Stimulated activated CD4-positive, alpha-beta T cell treated with anti-CD3 and anti-CD28 coated beads, Interleukin-4, amount 100 ng/mL, for 1 hour (primary cell): ENCODE results near the gene PIK3CB.
"Not testable (repeated sequence)": the region's sequence is repeated elsewhere in the genome, so short reads cannot be mapped to it uniquely, and the experiment has no call there.

Experiments used
- DNase-seq: peaks from one replicate; pipeline ENCODE4 v3.0.0-alpha.2; 2020

Gene PIK3CB

DNA sequence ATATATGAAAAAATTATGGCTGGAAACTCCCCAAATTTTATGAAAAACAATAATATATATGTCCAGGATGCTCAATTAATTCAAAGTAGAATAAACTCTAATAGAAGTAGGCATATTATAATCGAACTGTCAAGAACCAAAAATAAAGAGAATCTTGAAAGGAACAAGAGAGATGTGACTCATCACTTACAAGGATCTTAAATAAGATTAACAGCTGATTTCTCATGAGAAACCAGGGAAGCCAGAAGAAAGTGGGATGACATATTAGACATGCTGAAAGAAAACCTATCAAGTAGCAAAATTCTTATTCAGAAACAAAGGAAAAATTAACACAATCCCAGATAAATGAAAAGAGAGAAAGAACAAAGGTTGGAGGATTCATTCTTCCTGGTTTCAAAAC, 159.3 kb downstream of the PIK3CB start:
- no peak for DNase-seq

DNA sequence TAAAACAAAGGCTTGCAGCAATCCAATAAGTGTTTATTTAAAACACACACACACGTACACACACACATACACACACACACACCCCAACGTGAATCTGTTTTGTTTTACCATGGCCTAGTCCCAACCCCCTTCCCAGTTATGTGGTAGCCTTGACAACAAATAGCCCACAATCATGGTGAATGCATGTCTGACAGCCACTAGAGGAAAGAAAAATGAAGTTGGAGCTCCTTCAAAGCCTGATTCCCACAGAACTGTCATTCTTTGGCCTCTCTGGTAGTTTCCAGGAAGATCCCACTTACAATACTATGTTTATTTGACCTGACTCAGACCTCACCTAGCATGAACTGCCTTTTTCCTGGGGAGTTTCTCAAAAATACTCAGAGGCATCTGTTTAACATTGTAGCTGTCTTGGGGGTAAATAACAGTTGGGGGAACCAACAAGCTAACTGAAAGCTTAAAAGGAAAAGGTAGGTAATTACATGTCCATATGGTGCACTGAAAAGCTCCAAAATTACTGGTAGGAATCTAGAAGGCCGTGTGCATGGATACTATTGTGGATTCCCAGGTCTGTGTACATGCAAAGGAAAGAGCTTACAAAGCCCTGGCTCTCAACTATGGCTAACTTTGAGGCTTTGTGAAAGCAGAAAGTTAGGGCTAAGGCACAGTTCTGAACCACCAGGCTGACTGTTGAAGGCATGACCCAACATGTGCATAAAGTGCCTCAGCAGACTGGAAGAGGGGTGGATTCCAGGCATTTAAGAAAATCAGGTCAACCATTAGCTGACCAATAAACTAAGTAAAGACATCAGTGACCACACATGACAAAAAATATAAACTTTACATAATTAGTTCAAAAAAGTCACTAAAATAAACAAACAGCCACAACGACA, 160.8 kb downstream of the PIK3CB start:
- no peak for DNase-seq

DNA sequence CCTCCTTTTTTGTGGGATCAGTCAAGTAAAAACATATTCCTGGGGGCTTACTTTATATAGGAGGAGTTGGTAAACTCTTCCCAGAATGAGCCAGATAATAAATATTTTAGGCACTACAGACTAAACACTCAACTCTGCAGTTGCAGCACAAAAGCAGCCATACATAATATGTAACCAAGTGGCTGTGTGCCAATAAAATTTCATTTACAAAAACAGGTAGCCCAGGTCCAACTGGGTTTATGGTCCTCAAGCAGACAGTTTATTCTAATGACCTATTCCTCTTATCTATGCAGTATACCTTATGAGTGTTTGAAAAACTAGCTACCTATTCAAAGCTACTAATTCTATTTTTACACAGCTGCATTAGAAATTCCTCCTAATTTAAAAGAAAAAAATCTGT, 164.3 kb downstream of the PIK3CB start:
- no peak for DNase-seq

DNA sequence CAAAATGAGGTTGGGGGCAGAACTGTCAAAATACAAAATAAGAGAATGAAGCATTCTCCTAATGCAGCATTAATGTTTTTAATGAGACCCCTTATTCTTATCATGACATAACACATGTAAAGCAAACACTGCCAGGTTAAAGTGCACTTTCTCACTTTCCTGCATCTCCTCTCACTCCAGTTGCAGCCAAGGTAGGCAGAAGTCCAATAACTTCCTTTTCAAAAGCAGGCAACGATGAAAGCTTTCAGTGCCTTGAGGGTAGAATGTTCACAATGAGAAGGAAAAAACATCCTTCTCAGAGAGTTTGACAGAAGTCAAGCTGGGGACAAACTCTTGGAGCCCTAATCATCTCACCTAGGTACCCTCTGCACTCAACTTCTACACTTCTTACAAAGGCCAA, 166.6 kb downstream of the PIK3CB start:
- DNase-seq = no peak

DNA sequence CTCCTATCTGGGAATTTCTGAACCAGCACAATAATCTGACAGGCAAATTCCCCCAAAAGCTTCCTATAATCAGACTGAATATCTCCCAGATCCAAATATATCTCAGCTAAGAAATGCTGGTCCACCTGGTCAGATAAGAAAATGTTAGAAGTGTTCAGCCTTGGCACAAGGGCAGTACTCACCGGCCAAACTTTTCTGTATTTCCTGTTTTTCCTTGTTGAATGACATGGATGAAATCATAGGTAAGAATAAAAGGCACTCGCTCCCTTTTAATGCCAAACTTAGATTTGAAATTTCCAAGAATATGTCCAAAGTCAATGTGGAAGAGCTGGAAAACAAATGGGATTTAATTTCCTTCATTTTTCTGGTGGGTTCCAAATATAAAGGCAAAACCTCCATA, 177.2 kb downstream of the PIK3CB start:
- no peak for DNase-seq

DNA sequence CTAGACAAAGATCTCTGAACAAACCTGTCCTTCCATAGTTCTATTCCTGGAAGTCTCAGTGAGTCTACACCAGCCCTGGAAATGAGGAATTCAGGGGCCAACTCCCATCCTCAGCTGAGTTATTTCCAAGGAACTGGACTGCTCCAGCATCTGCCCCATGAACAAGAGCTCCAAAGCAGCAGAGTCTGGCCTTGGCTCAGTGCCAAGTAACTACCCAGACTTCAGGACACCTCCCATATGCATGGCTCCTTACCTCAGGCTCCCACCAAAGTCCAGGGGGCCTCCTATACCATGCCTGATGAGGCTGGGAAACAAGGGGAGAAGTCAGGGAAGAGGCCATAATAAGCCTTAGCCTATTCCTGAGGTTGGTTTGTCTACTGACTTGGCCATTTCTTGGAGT, 181.2 kb downstream of the PIK3CB start:
- DNase-seq = no peak

DNA sequence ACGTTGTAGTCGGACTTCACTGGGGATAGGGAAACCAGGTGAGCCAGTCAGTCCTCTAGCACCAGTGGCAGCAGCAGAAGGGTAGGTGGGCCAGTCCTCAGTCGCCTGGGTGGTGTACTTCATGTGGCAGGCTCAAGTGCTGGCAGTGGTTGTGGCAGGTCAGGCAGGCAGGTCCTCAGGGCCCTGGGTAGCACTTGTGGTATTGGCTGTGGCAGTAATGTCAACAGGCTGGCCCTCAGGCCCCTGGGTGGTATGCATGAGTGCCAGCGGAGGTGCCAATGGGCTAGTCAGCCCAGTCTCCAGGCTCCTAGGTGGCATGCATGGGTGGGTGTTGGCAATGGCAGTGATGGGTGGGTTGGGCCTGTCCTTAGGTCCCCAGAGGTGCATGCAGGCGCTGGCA, 185.6 kb downstream of the PIK3CB start:
- no peak for DNase-seq

DNA sequence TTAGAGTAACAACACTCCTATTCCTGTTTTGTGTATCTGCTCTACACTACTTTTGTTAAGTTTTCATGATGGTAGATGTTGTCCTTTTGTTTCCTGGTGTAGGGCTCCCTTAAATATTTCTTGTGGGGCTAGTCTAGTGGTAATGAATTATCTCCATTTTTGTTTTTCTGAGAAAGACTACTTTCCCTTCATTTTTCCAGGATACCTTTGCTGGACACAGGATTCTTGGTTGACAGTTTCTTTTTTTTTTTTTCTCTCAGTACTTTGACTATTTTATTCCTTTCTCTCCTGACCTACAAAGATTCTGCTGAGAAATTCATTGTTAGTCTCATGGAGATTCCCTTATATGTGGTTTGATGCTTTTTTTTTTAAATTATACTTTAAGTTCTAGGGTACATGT, 188.2 kb downstream of the PIK3CB start:
- DNase-seq = no peak

DNA sequence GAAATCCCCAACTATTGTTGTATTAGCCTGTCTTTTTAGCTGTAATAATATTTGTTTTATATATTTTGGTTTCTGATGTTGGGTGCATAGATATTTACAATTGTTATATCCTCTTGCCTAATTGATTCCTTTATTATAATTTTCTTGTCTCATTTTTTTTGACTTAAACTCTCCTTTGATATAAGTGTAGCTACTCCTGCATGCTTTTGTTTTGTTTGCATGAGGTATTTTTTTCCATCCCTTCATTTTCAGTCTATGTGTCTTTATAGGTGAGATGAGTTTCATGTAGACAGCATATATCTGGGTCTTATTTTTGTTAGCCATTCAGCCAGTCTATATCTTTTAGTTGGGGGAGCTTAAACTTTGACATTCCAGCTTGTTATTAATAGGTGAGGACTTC, 188.7 kb downstream of the PIK3CB start:
- no peak for DNase-seq

DNA sequence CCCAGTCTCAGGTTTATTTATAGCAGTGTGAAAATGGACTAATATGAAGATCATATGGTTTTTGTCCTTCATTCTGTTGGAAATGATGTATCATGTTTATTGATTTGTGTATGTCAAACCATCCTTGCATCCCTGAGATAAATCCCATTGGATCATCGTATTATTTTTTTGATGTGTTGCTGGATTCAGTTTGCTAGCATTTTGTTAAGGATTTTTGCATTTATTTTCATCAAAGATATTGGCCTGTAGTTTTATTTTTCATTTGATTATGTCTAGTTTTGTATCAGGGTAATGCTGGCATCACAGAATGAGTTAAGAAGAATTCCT, 191.8 kb downstream of the PIK3CB start:
- no peak for DNase-seq

DNA sequence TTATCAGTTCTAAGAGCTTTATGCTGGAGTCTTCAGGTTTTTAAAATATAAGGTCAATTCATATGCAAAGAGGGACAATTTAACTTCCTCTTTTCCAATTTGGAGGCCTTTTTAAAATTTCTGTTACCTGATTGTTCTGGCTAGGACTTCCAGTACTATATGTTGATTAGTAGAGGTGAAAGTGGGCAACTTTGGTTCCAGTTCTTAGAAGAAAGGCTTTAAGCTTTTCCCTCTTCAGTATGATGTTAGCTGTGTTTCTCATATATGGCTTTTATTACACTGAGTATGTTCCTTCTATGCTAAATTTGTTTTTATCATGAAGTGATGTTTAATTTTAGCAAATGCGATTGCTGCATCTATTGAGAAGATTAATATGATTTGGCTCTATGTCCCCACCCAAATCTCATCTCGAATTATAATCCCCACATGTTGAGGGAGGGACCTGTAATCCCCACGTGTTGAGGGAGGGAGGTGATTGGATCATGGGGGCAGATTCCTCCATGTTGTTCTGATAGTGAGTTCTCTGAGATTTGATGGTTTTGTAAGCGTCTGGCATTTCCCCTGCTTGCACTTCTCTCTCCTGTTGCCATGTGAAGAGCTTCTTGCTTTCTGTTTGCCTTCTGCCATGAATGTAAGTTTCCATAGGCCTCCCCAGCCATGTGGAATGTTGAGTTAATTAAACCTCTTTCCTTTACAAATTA, 192.4 kb downstream of the PIK3CB start:
- no peak for DNase-seq

DNA sequence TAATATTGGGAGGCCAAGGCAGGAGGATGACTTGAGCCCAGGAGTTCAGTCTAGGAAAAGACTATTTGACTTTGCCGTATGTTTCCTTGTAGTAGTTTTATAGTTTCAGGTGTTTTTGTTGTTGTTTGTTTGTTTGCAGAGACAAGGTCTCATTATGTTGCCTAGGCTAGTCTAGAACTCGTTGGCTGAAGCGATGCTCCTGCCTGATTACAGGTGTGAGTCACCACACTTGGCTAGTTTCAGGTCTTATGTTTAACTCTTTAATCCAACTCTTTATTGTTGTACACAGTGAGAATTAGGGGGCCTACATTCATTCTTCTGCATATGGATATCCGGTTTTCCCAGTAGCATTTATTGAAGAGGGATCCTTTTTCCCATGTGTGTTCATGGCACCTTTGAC, 194.2 kb downstream of the PIK3CB start:
- DNase-seq = no peak

DNA sequence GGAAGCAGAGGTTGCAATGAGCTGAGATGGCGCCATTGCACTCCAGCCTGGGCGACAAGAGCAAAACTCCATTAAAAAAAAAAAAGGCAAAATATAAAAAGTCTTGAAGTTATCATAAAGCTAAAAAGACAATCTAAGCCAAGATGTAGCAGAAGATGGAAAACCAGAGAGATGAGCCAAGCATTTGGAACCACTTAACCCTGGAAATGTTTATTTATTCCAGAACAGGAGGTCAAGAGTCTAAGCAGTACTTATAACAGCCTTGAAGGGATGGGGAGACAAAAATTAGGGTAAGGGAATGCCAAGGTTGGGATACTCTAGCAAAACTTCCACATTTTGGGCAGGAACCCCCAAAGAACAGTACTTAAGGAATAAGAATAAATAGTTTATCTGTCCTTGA, 196.1 kb downstream of the PIK3CB start:
- DNase-seq = no peak

DNA sequence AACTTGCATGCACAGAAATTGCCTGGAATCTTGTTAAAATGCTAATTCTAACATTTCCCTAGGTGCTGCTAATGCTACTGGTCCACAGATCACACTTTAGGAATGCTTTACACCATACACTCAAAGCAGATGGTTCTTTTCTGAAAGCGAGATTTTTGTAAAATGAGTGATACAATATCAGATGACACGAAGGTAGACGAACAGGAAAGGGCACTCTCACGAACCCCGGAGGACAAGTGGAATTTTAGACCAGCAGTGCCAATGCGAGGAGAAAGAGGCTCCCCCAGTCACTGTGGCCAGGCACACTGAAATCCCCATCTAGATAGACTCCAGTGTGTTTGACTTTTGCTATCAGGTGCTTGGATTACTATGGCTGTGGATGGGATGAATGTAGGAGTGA, 205.2 kb downstream of the PIK3CB start:
- DNase-seq = no peak

DNA sequence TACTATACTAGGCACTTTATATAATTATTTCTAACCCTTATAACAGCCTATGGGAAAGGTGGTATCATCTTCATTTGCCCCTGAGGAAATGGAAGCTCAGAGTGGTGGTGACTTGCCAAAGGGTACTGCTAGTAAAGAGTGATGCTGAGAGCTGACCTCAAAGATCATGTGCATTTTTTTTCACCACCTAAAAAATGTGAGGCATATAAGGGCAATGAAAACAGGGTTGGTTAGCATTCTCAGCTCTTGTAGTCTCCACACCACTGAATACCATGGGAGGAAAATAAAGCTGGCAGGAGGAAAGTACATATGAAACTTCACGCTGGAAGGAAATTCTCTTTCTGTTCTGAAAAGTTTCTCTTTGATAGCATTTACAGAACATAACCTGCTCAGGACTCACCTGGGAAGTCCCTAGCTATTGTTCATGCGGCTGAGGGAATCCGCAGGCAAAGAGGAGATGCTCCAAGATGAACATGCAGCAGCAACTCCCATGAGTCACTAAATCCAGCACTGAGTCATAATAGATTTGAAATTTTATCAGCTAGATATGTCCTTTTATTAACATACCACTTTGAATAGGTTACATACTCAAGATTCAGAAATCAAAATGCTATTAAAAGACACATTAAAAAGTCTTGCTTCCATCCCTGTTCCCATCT, 208.9 kb downstream of the PIK3CB start:
- DNase-seq = no peak

DNA sequence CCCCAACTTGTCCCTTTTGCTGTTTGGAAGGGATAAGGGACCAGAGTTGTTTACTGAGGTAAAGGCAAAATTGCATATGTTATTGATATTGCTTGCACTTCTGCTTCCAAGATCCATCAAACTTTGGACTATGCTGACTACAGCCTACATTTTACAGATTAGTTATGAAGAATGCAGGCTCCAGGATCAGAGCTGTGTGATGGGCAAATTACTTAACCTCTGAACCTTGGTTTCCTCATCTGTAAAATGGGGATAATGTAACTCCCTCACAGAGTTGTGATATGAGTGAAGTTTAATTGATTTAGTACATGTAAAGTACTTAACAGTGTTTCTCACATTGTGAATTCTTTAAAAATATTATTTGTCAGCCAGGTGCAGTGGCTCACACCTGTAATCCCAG, 210.2 kb downstream of the PIK3CB start:
- no peak for DNase-seq

DNA sequence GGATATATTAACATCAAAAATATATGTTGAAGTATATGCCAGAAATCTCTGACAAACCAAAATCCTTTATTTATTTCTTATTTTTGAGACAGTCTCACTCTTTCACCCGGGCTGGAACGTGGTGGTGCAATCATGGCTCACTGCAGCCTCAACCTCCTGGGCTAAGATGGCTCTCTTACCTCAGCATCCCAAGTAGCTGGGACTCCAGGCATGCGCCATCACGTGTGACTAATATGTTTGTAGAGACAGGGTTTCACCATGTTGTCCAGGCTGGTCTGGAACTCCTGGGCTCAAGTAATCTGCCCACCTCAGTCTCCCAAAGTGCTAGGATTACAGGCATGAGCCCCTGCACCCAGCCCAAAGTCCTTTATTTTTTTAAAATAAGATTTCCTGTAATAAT, 214.3 kb downstream of the PIK3CB start:
- DNase-seq = no peak

DNA sequence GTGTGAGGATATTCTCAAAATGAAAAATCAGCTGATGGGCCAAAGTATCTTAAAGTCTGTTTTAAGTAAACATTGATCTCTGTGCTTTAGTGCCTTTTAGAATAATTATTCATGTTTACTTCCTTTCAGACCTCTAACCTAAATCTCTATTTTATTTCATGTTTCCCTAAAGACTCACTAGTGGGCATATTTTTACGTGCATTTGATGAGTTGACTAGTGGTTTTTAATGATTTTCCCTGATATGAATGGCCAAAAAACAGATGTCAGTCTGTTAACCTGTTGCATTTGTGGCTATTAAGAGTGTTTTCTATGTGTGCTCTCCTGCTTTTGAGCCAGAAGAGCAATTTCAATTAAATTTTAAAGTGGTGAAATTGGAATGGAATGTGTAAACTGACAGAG, 219.3 kb downstream of the PIK3CB start:
- no peak for DNase-seq

DNA sequence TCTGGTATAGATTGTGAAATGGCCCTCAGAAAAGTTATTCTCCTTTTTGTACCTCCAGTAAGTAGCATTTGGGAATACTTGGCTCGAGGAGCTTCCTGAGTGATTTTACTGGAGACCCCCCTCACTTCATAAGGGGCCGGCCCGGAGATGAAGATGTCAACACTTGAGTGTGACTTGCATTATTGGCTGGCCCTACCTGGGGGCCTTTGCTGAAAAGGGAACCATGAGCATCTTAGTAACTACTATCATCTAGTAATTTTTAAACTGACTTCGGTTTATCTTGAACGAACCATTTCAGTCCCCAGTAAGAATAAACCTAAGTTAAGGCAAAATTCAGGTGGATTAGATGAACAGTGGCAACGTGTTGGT, 224.8 kb downstream of the PIK3CB start:
- DNase-seq = no peak

DNA sequence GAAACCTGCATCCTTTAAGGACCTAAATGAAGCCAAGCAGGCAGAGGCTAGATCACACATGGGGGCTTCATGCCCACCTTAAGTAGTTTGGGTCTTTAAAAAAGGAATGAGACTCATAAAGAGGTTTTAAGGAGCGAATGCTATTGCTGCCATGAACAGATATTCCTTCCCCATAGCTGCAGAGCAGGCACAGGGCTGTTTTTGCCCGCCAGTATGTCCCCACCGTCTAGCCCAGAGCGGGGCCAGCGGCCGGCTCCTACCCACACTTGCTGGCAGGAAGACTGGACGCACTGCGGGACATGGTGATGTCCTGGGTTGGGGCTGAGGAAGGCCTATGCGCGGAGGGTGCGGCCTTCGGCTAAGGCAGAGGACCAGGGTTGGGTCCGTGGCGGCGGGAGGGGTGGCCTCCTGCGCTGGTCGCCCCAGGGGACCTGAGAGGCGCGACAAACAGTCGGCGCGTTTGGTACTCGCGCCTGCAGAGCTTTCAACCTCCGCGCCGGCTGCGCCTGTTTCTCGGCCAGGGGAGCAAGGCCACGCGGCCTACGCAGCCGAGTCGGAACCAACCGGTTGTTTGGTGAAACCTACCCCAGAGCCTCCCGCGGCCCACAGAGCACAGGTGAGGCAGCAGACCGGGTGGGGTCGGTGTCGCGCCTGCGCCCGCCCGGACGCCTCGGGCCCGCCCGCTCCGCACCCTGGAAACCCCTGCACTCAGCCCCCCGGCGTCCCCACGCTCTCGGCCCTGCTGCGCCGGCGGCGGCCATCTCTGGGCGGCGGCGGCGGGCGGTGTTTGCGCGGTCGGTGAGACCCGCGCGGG, 226.2 kb downstream of the PIK3CB start, which contains the start of gene FAIM:
Gene FAIM (plus strand): TSS at position 450 of the 814 bp plus-strand sequence. CDS start 10,956 bp downstream, outside the sequence.
- DNase-seq = peak; percentile 66

DNA sequence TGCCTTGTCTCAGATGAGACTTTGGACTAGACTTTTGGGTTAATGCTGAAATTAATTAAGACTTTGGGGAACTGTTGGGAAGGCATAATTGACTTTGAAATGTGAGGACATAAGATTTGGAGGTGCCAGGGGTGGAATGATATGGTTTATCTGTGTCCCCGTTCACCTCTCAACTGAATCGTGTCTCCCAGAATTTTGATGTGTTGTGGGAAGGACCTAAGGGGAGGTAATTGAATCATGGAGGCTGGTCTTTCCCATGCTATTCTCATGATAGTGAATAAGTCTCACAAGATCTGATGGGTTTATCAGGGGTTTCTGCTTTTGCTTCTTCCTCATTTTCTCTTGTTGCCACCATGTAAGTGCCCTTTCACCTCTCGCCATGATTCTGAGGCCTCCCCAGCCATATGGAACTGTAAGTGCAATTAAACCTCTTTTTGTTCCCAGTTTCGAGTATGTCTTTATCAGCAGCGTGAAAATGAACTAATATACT, 230.6 kb downstream of the PIK3CB start:
- not testable (repeated sequence) for DNase-seq
